Bronchial epithelial cell (primary cell): ENCODE data around the gene MIA3. TPM values are rescaled to one million over a fixed set of nuclear protein-coding genes. Genes with fewer than 3 reads are reported as not detected.

Experiments
- DNase-seq: peaks from one replicate; pipeline ENCODE4 v3.0.0-alpha.2; 2010; ENCODE audit warnings: low read depth
- FAIRE-seq: peaks from 2 replicates; lab custom pipeline; 2011; peaks lifted over from hg19 to GRCh38; lab: Jason Lieb, UNC
- H3K27me3 ChIP-seq: 2 replicates; pipeline ENCODE4 v1.5.1; 2011; ENCODE audit warnings: low read length; ENCODE audit not compliant: control insufficient read depth, insufficient read depth
- H3K36me3 ChIP-seq: 2 replicates; pipeline ENCODE4 v1.5.1; 2011; ENCODE audit warnings: low read length; ENCODE audit not compliant: control insufficient read depth, insufficient read depth
- H3K4me3 ChIP-seq: 2 replicates; pipeline ENCODE4 v1.5.1; 2011; ENCODE audit warnings: mild to moderate bottlenecking, low read depth, low read length, control low read depth
- total RNA-seq: library from RNA; depleted of rRNA; stranded (reverse); fragments of >200 nt; gene quantifications from 2 replicates; pipeline ENCODE4 v1.2.1, GENCODE V29; 2014
- TF ChIP-seq, protein P1 (sequence below): IDR thresholded peaks from 2 replicates; pipeline ENCODE4 v1.5.1; 2011; ENCODE audit warnings: mild to moderate bottlenecking, moderate library complexity, low read length, control low read depth, inconsistent platforms; ENCODE audit not compliant: insufficient read depth, severe bottlenecking

The MIA3 gene
- total RNA-seq, 1 donor from 2014 or later, result 30.3 TPM

DNA sequence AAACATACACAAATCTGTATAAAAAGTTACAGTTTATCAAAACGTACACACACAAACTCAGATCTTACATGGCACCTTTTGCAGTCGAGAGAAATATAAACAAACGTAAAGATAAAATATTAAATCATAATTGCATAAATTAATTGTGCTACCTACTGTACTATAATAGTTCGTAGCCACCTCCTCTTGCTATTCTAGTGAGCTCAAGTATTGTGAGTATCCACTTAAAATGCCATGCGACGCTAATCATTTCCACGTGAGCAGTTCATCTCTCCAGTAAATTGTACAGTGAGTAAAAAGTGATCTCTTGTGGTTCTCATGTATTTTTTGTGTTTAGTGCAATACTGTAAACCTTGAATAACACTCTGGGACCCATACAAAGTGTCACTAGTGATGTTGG lies 6.3 kb downstream of the MIA3 start:
- DNase-seq (no peak), FAIRE-seq (no peak)
- TF ChIP-seq, protein P1, sequence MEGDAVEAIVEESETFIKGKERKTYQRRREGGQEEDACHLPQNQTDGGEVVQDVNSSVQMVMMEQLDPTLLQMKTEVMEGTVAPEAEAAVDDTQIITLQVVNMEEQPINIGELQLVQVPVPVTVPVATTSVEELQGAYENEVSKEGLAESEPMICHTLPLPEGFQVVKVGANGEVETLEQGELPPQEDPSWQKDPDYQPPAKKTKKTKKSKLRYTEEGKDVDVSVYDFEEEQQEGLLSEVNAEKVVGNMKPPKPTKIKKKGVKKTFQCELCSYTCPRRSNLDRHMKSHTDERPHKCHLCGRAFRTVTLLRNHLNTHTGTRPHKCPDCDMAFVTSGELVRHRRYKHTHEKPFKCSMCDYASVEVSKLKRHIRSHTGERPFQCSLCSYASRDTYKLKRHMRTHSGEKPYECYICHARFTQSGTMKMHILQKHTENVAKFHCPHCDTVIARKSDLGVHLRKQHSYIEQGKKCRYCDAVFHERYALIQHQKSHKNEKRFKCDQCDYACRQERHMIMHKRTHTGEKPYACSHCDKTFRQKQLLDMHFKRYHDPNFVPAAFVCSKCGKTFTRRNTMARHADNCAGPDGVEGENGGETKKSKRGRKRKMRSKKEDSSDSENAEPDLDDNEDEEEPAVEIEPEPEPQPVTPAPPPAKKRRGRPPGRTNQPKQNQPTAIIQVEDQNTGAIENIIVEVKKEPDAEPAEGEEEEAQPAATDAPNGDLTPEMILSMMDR, result no peak
- Histone ChIP-seq H3K27me3 (no peaks in the 10 kb centered on the region), H3K4me3 (no peak overlapping the region), H3K36me3 (peaks cover 2% of the 10 kb centered on the region)

DNA sequence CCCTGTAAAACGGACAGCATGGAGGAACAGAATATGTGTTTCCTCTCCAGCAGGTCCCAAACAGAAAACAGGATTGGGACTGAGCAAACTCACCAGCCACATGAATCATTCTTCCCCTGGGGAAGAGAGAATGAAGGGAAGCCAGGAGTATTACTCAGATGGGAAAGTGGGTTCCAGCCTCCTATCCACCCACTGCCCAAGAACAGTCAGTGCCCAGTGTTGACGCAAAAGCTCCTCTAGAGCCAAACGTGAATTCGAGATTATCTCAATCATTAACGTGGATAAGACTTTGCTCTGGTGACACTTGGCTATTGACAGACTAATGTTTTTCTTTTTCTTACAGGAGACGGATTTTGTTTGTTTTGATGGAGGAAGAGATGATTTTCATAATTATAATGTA lies 9.3 kb downstream of the MIA3 start:
- Histone ChIP-seq H3K4me3 (no peak overlapping the region), H3K27me3 (no peaks in the 10 kb centered on the region), H3K36me3 (peaks cover 2% of the 10 kb centered on the region)
- TF ChIP-seq, protein P1, result no peak
- DNase-seq, result peak; percentile 73
- no peak for FAIRE-seq

DNA sequence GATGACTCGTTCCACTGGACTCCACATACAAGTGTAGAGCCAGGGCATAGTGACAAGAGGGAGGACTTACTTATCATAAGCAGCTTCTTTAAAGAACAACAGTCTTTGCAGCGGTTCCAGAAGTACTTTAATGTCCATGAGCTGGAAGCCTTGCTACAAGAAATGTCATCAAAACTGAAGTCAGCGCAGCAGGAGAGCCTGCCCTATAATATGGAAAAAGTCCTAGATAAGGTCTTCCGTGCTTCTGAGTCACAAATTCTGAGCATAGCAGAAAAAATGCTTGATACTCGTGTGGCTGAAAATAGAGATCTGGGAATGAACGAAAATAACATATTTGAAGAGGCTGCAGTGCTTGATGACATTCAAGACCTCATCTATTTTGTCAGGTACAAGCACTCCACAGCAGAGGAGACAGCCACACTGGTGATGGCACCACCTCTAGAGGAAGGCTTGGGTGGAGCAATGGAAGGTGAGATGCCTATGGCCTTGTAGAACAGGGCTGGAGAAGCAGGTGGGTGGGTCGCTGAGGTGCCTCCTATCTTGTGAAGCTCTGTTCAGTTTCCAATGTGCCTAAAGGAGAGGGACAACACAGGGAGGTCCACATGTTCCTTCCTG lies 12.1 kb downstream of the MIA3 start:
- DNase-seq (no peak), FAIRE-seq (no peak)
- H3K36me3 ChIP-seq, result no peaks in the 10 kb centered on the region
- H3K4me3 ChIP-seq, result no peak overlapping the region
- H3K27me3 ChIP-seq, result no peaks in the 10 kb centered on the region
- TF ChIP-seq, protein P1, result no peak

DNA sequence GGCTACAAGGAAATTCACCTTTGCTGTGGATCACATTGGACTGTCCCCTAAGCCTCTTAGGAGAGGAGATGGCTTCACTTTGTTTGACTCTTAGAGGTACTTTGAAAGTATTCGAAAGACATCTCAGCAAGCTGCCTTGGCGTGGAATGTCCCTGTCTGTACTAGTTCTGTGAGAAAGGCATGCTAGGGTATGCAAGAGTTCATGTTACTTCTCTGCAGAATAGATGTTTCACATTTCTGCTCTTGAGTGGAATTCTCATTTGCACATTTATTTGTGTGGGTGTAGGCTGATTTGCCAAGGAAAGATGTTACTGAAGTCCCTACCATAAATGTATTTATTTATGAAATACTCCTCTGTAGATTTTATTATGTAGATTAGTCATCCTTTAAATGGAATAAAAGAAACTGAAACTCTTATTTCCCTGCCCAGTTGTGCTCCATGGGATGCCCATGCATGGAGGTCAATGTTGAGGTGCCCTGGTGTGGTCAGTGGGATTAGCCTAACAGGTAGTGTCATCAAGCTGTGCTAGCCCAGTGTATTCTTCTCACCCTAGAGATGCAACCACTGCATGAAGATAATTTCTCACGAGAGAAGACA lies 13.8 kb downstream of the MIA3 start:
- TF ChIP-seq, protein P1, result no peak
- Histone ChIP-seq H3K36me3 (no peaks in the 10 kb centered on the region), H3K27me3 (no peaks in the 10 kb centered on the region), H3K4me3 (no peak overlapping the region)
- DNase-seq (no peak), FAIRE-seq (no peak)

DNA sequence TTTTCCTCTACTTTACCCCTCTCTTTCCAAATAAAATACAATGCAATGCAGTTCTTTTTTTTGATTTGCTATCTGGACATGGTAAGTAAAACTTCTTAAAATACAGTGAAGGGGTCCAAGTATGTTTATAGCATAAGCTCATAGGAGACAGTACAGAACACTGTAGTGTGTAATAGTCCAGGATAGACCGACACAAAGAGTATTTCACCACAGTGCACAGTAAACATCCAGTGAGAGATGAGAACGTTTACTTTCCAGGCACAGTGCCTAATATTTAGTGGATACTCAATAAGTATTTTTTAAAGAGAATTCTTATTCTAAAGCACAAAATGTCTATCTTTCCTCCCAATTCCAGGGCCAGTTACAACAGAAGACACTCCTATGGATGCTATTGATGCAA lies 14.9 kb downstream of the MIA3 start:
- FAIRE-seq, result no peak

More for the DNA sequence above, 14.9 kb downstream of the MIA3 start:
- Histone ChIP-seq H3K36me3 (no peaks in the 10 kb centered on the region), H3K4me3 (no peak overlapping the region), H3K27me3 (no peaks in the 10 kb centered on the region)
- DNase-seq, result no peak
- TF ChIP-seq, protein P1, result no peak
